ENCODE results near the gene CD300LF.
A peak's percentile ranks its signal among the peaks of the same experiment; 100 is the strongest.

DNA sequence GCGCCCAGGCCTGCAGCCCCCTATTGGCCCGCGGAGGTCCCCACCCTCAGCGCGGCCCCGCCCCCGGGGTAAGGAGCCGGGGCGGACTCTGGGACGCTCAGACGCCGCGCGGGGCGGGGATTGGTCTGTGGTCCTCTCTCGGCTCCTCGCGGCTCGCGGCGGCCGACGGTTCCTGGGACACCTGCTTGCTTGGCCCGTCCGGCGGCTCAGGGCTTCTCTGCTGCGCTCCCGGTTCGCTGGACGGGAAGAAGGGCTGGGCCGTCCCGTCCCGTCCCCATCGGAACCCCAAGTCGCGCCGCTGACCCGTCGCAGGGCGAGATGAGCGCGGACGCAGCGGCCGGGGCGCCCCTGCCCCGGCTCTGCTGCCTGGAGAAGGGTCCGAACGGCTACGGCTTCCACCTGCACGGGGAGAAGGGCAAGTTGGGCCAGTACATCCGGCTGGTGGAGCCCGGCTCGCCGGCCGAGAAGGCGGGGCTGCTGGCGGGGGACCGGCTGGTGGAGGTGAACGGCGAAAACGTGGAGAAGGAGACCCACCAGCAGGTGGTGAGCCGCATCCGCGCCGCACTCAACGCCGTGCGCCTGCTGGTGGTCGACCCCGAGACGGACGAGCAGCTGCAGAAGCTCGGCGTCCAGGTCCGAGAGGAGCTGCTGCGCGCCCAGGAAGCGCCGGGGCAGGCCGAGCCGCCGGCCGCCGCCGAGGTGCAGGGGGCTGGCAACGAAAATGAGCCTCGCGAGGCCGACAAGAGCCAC, 36.0 kb upstream of the CD300LF start, which contains the start of gene NHERF1:
- TF ChIP-seq, protein P1, sequence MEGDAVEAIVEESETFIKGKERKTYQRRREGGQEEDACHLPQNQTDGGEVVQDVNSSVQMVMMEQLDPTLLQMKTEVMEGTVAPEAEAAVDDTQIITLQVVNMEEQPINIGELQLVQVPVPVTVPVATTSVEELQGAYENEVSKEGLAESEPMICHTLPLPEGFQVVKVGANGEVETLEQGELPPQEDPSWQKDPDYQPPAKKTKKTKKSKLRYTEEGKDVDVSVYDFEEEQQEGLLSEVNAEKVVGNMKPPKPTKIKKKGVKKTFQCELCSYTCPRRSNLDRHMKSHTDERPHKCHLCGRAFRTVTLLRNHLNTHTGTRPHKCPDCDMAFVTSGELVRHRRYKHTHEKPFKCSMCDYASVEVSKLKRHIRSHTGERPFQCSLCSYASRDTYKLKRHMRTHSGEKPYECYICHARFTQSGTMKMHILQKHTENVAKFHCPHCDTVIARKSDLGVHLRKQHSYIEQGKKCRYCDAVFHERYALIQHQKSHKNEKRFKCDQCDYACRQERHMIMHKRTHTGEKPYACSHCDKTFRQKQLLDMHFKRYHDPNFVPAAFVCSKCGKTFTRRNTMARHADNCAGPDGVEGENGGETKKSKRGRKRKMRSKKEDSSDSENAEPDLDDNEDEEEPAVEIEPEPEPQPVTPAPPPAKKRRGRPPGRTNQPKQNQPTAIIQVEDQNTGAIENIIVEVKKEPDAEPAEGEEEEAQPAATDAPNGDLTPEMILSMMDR (IDR thresholded peaks at IDR 0.05), result peak in 1 of 4 experiments; percentile 34
- peak; percentile 92 for TF ChIP-seq POLR2AphosphoS5 (IDR thresholded peaks at IDR 0.05)

All from prostate gland (tissue), 2 donors.